ENCODE results near the gene GRB2.

DNA sequence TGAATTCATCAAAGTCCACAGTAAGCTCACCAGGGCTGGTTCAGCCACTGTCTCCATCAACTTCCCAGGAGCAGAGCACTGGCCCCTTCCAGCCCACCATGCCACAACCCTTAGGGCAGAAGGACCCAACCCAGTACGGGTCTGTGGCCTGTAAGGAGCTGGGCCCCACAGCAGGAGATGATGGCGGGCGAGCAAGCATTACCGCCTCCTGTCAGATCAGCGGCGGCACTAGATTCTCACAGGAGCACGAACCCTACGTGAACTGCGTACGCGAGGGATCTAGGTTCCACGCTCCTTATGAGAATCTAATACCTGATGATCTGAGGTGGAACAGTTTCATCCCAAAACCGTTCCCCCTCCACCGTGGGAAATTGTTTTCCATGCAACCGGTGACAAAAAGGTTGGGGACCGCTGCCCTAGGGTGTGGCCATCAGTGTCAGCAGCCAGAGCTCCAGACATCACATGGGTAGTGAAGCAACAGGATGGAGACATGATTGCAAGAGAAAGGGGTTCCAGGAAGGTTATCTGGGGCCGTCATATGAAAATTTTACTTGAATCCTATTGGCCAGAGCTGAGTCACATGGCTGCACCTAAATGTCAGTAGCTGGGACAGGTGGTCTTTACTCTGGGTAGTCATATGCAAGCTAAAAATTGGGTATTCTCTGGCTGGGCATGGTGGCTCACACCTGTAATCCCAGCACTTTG is 103.8 kb downstream of the GRB2 start:
- TF ChIP-seq, protein P1, sequence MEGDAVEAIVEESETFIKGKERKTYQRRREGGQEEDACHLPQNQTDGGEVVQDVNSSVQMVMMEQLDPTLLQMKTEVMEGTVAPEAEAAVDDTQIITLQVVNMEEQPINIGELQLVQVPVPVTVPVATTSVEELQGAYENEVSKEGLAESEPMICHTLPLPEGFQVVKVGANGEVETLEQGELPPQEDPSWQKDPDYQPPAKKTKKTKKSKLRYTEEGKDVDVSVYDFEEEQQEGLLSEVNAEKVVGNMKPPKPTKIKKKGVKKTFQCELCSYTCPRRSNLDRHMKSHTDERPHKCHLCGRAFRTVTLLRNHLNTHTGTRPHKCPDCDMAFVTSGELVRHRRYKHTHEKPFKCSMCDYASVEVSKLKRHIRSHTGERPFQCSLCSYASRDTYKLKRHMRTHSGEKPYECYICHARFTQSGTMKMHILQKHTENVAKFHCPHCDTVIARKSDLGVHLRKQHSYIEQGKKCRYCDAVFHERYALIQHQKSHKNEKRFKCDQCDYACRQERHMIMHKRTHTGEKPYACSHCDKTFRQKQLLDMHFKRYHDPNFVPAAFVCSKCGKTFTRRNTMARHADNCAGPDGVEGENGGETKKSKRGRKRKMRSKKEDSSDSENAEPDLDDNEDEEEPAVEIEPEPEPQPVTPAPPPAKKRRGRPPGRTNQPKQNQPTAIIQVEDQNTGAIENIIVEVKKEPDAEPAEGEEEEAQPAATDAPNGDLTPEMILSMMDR (IDR thresholded peaks at IDR 0.05), result no peak
- TF ChIP-seq POLR2A (IDR thresholded peaks at IDR 0.05), result no peak
